Measurements from ENCODE around the gene ZNF79.
A peak's percentile ranks its signal among the peaks of the same experiment; 100 is the strongest.

The ZNF79 gene

GRCh38 chr9:127448112-127448805 lies 24.1 kb downstream of the ZNF79 start:
- Histone ChIP-seq H3K27ac (ENCODE audit: low read depth, low read length) (no peak overlapping the region), H3F3A (ENCODE audit: insufficient read depth) (peaks cover 70% of the 10 kb centered on the region), H2AFZ (ENCODE audit: low read depth, low read length, severe bottlenecking) (no peak overlapping the region), H3K27me3 (ENCODE audit: low read length) (no peaks in the 10 kb centered on the region), H3K79me2 (ENCODE audit: insufficient read depth, low read length) (peaks cover 25% of the 10 kb centered on the region), H3K9me2 (replicated peaks; ENCODE audit: insufficient read depth, low read length) (no peaks in the 10 kb centered on the region), H3K4me2 (ENCODE audit: low read depth, low read length, poor library complexity, severe bottlenecking) (peak overlapping the region; percentile 79), H4K20me1 (ENCODE audit: low read depth, low read length) (peaks cover 11% of the 10 kb centered on the region; the same call in 1 of the 2 replicates), H3K9ac (ENCODE audit: low read length) (no peak overlapping the region), H3K9me3 (ENCODE audit: insufficient read depth, low read length) (no peaks in the 10 kb centered on the region), H3K4me3 (ENCODE audit: insufficient read depth, low read length, poor library complexity, severe bottlenecking) (no peak overlapping the region), H3K36me3 (ENCODE audit: low read length) (peaks cover 38% of the 10 kb centered on the region)
- no peak for TF ChIP-seq CTCF (IDR thresholded peaks at IDR 0.05; ENCODE audit: insufficient read depth, low read length, poor library complexity, severe bottlenecking)
- no peak for TF ChIP-seq EZH2phosphoT487 (conservative IDR thresholded peaks at IDR 0.05; ENCODE audit: low read length)

GRCh38 chr9:127449332-127449966 lies 25.3 kb downstream of the ZNF79 start:
- TF ChIP-seq EZH2phosphoT487 (conservative IDR thresholded peaks at IDR 0.05; ENCODE audit: low read length) (no peak), CTCF (IDR thresholded peaks at IDR 0.05; ENCODE audit: insufficient read depth, low read length, poor library complexity, severe bottlenecking) (no peak)
- no peaks in the 10 kb centered on the region for H3K27me3 ChIP-seq (ENCODE audit: low read length)
- H3K9ac ChIP-seq (ENCODE audit: low read length), result peak overlapping the region; percentile 97
- no peaks in the 10 kb centered on the region for H3K9me3 ChIP-seq (ENCODE audit: insufficient read depth, low read length)
- H4K20me1 ChIP-seq (ENCODE audit: low read depth, low read length), result peaks cover 11% of the 10 kb centered on the region; the same call in 1 of the 2 replicates
- H3K4me3 ChIP-seq (ENCODE audit: insufficient read depth, low read length, poor library complexity, severe bottlenecking), result peak overlapping the region; percentile 63
- H3K4me2 ChIP-seq (ENCODE audit: low read depth, low read length, poor library complexity, severe bottlenecking), result peak overlapping the region; percentile 79
- H3K27ac ChIP-seq (ENCODE audit: low read depth, low read length), result peak overlapping the region; percentile 91
- peaks cover 64% of the 10 kb centered on the region for H3F3A ChIP-seq (ENCODE audit: insufficient read depth)
- no peaks in the 10 kb centered on the region for H3K9me2 ChIP-seq (replicated peaks; ENCODE audit: insufficient read depth, low read length)
- peaks cover 25% of the 10 kb centered on the region for H3K79me2 ChIP-seq (ENCODE audit: insufficient read depth, low read length)
- peaks cover 38% of the 10 kb centered on the region for H3K36me3 ChIP-seq (ENCODE audit: low read length)
- H2AFZ ChIP-seq (ENCODE audit: low read depth, low read length, severe bottlenecking), result no peak overlapping the region

GRCh38 chr9:127450243-127450760 lies 26.1 kb downstream of the ZNF79 start:
- peaks cover 55% of the 10 kb centered on the region for H3F3A ChIP-seq (ENCODE audit: insufficient read depth)
- peak overlapping the region; percentile 91 for H3K27ac ChIP-seq (ENCODE audit: low read depth, low read length)
- peak overlapping the region; percentile 79 for H3K4me2 ChIP-seq (ENCODE audit: low read depth, low read length, poor library complexity, severe bottlenecking)
- peak overlapping the region; percentile 63 for H3K4me3 ChIP-seq (ENCODE audit: insufficient read depth, low read length, poor library complexity, severe bottlenecking)
- no peaks in the 10 kb centered on the region for H3K9me3 ChIP-seq (ENCODE audit: insufficient read depth, low read length)
- H3K9me2 ChIP-seq (replicated peaks; ENCODE audit: insufficient read depth, low read length), result no peaks in the 10 kb centered on the region
- peaks cover 25% of the 10 kb centered on the region for H3K79me2 ChIP-seq (ENCODE audit: insufficient read depth, low read length)
- peaks cover 38% of the 10 kb centered on the region for H3K36me3 ChIP-seq (ENCODE audit: low read length)
- peaks cover 11% of the 10 kb centered on the region; the same call in 1 of the 2 replicates for H4K20me1 ChIP-seq (ENCODE audit: low read depth, low read length)
- H3K9ac ChIP-seq (ENCODE audit: low read length), result peak overlapping the region; percentile 97
- H2AFZ ChIP-seq (ENCODE audit: low read depth, low read length, severe bottlenecking), result no peak overlapping the region
- no peak for TF ChIP-seq EZH2phosphoT487 (conservative IDR thresholded peaks at IDR 0.05; ENCODE audit: low read length)
- TF ChIP-seq CTCF (IDR thresholded peaks at IDR 0.05; ENCODE audit: insufficient read depth, low read length, poor library complexity, severe bottlenecking), result no peak
- no peaks in the 10 kb centered on the region for H3K27me3 ChIP-seq (ENCODE audit: low read length)
